GM18870 (cell line): ENCODE data around the gene LINC01488.

Experiments
- ATAC-seq: cut with Tn5 transposase; IDR thresholded peaks from one replicate; pipeline ENCODE4 v1.9.1; 2021; ENCODE audit warnings: moderate library complexity; ENCODE audit not compliant: unreplicated experiment

The LINC01488 gene

GRCh38 chr11:69444381-69445130 lies 36.9 kb upstream of the LINC01488 start:
- ATAC-seq, result no peak

- ATAC-seq, result no peak
These were observed 36.4 kb upstream of the LINC01488 start for GRCh38 chr11:69445131-69445470.

- ATAC-seq, result no peak
These were observed 35.4 kb upstream of the LINC01488 start for GRCh38 chr11:69446108-69446507.

GRCh38 chr11:69447786-69448185 lies 33.7 kb upstream of the LINC01488 start:
- no peak for ATAC-seq

GRCh38 chr11:69448471-69449284 lies 32.8 kb upstream of the LINC01488 start:
- ATAC-seq, result no peak

- no peak for ATAC-seq
These were observed 32.0 kb upstream of the LINC01488 start for GRCh38 chr11:69449320-69450063.

GRCh38 chr11:69450064-69450856 lies 31.2 kb upstream of the LINC01488 start:
- no peak for ATAC-seq

GRCh38 chr11:69450857-69451220 lies 30.6 kb upstream of the LINC01488 start:
- ATAC-seq, result no peak

GRCh38 chr11:69451289-69451688 lies 30.2 kb upstream of the LINC01488 start:
- no peak for ATAC-seq

GRCh38 chr11:69452206-69452987 lies 29.1 kb upstream of the LINC01488 start:
- no peak for ATAC-seq

GRCh38 chr11:69453151-69453550 lies 28.3 kb upstream of the LINC01488 start:
- no peak for ATAC-seq

GRCh38 chr11:69454018-69454417 lies 27.4 kb upstream of the LINC01488 start:
- ATAC-seq, result no peak

GRCh38 chr11:69455969-69456368 lies 25.5 kb upstream of the LINC01488 start:
- no peak for ATAC-seq

- no peak for ATAC-seq
These were observed 24.8 kb upstream of the LINC01488 start for GRCh38 chr11:69456712-69457111.

- no peak for ATAC-seq
These were observed 21.5 kb upstream of the LINC01488 start for GRCh38 chr11:69459848-69460539.

GRCh38 chr11:69460540-69461257 lies 20.8 kb upstream of the LINC01488 start:
- ATAC-seq, result no peak

GRCh38 chr11:69461272-69461962 lies 20.0 kb upstream of the LINC01488 start:
- ATAC-seq, result no peak
